ENCODE measurements around the gene KLRC3. TPM values are rescaled to one million over a fixed set of nuclear protein-coding genes. Genes with fewer than 3 reads are reported as not detected.
"Not testable (repeated sequence)": the region's sequence is repeated elsewhere in the genome, so short reads cannot be mapped to it uniquely, and the experiment has no call there.

The KLRC3 gene
- polyA plus RNA-seq, 4 donors: 0.10 TPM; not detected in 3

DNA sequence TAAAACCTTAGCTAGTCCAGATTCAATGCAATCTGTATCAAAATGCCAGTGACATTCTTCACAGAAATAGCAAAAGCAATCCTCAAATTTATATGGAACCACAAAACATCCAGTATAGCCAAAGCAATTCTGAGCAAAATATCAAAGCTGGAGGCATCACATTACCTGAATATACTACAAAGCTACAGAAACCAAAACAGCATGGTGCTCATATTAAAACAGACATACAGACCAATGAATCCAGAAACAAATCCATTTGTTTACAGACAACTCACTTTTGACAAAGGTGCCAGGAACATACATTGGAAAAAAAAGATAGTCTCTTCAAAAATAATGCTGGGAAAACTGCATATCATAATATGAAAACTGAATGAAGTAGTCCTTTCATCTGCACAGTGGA lies 15.6 kb downstream of the KLRC3 start:
- DNase-seq (ENCODE audit: low read depth in 4 of 4, low spot score in 3 of 4): no peak

DNA sequence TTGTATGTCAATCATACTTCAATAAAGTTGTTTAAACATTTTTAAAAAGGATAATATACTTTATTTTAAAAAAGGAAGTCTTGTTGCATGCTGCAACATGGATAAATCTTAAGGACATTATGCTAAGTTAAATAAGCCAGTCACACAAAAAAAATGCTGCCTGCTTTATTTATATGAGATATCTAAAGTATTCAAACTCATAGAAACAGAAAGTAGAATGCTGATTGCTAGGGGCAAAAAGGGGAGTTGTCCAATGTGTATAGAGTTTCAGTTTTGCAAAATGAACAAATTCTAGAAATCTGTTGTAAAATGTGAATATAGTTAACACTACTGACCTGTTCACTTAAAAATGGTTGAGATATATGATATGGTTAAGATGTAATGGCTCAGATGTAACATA lies 19.6 kb downstream of the KLRC3 start:
- DNase-seq (ENCODE audit: low read depth in 4 of 4, low spot score in 3 of 4): no peak

DNA sequence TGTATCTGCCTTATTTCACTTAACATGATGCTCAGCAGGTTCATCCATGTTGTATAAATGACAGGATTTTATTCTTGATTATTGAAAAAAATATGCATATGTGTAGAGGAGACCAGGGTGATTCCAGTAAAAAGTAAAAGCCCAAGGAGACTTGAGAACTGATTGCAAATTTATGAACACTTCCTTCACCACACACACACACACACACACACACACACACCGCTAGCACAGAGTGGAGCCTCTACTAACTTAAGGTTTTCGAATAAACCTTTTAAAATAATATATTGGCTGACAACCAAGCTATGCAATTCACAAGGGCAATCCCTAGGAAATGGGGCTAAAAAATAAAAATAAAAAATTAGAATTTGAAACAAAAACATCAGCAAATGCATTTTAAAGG lies 22.2 kb downstream of the KLRC3 start:
- DNase-seq (ENCODE audit: low read depth in 4 of 4, low spot score in 3 of 4): no peak

DNA sequence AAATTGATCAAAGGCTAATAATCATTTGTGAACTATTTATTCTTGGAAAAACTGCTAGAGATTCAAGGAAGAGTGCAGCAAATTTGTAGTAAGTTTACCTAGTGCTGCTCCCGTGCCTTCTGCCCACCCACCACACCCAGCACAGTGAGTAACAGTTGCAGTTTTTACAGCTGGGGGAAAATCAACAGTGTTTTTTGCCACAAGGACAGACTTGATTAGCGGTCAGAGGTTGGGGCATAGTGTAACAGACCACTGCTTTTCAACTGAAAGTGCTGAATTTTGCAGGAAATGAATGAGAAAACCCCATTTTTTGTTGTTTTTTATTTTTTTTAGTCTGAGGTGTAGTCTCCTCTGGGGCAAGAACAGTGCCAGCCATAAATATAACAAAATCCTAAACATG lies 23.1 kb downstream of the KLRC3 start:
- no peak for DNase-seq (ENCODE audit: low read depth in 4 of 4, low spot score in 3 of 4)

DNA sequence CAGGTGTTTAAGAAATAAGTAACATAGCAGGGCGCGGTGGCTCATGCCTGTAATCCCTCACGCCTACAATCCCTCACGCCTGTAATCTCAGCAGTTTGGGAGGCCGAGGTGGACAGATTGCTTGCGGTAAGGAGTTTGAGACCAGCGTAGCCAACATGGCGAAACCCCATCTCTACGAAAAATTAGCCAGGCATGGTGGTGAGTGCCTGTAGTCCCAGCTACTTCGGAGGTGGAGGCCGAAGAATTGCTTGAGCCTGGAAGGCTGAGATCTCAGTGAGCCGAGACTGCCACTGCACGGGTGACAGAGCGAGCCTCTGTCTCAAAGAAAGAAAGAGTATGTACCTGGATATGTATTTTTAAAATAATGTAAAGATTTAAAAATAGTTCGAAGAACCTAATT lies 24.2 kb downstream of the KLRC3 start:
- DNase-seq (ENCODE audit: low read depth in 4 of 4, low spot score in 3 of 4): not testable (repeated sequence)

DNA sequence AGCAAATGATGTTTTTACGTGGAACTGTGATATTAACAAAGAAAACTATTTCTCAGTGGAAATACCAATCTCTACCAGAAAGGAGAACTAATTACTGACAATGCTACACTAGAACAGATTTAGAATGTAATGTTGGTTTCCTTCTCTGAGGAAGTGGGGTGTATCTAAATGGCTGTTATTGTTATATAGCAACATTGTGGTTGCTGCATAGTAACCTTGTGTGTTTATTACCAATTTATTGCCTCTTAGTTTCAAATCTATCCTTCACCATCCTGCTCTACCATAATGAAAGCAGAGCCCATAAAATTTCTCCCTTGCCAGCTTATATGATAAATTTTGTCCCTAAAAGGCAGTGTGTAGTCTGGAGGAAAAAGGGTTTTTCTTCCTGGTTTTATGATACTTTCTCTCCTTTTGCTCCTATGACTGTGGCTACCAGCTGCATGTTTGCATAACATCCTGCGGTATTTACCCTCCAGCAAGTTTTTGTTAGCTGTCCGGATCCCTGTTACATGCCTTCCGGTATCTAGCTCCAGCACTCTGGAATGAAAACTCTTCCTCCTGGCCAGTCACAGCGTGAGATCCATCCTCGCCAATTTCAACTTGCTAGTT lies 24.9 kb downstream of the KLRC3 start:
- DNase-seq (ENCODE audit: low read depth in 4 of 4, low spot score in 3 of 4): peak in 1 of 4 donors; percentile 6

DNA sequence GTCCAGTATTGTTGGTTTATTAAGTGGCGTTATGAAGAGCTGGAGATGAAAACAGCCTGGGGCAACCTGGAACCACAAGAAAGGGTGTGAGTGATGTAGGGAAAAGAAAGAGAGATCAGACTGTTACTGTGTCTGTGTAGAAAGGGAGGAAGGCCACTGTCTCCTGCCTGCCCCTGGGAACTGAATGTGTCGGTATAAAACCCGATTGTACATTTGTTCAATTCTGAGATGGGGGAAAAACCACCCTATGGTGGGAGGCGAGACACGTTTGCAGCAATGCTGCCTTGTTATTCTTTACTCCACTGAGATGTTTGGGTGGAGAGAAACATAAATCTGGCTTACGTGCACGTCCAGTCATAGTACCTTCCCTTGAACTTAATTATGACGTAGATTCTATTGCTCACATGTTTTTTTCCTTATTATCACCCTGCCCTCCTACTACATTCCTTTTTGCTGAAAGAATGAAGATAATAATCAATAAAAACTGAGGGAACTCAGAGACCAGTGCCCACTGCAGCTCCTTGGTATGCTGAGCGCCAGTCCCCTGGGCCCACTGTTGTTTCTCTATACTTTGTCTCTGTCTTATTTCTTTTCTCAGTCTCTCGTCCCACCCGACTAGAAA lies 25.8 kb downstream of the KLRC3 start:
- not testable (repeated sequence) for DNase-seq (ENCODE audit: low read depth in 4 of 4, low spot score in 3 of 4)

DNA sequence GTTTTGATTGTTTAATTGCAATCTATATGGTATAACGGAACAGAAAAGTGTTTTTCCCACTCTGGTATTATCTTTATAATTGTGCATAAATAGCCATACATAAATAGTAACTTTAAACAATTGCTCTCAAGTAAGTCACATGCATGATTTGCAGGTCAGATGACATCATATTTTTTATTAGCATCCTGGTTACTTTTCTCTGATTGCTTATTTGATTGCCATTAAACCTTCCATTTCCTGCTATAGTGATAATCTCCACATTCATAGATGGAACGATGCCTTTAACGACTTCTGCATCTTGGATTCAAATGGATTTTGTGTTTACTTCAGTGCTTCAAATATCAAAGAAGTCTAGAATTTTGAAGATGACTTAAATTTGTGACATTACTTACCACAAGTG lies 27.1 kb downstream of the KLRC3 start:
- DNase-seq (ENCODE audit: low read depth in 4 of 4, low spot score in 3 of 4): no peak

DNA sequence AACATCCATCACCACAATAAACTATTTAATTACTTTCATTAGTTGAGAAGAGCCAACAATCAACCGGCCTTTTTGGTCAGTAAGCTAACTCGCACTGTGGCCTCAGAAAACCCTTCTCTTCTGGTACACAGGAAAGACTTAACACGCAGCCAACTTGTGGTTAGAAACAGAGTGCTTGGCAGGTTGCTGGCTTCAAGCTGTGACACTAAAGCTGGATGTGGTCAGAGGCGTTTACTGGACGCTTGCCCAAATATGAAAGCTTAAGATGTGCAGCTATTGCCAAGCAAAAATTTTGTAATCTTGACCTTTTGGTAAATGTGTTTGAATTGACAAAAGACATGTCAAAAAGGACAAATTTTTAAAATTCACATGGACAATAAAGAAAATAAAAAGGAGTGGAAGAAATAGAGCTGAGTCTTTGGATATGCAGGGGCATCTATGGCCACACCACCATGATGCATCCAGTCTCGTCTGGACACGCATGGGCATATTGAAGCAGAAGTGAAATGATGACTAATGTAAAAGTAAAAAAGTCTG lies 27.9 kb downstream of the KLRC3 start:
- DNase-seq (ENCODE audit: low read depth in 4 of 4, low spot score in 3 of 4): no peak

DNA sequence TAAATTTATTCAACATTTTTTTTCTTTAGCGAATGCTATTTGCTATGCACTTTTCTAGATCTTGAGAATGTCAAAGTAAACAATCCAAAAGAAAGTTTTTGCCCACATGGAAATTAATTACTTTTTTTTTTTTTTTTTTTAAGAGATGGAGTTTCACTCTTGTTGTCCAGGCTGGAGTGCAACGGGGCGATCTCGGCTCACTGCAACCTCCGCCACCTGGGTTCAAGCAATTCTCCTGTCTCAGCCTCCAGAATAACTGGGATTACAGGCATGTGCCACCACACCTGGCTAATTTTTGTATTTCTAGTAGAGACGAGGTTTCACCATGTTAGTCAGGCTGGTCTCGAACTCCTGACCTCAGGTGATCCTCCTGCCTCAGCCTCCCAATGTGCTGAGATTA lies 29.4 kb downstream of the KLRC3 start:
- DNase-seq (ENCODE audit: low read depth in 4 of 4, low spot score in 3 of 4): not testable (repeated sequence)

DNA sequence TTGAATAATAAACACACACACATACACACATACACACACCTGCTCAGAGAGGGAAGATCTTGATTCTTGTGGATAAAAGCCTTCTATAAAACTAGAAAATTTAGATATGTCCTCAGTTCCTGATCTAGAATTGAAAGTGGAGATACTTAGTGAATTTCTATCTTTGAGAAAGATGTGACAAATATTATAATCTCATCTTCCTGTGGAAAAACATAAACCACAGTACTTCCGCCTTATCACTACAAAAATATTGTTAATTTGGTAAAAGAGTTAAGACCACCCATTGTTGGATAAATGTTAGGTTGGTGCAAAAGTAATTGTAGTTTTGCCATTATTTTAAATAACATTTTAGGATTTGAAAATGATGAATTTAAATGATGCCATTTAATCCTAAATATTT lies 30.5 kb downstream of the KLRC3 start, which contains the start of gene KLRK1:
Gene KLRK1 (minus strand): TSS at position 138 of the 400 bp plus-strand sequence. CDS start 1,231 bp downstream, outside the sequence.
- no peak for DNase-seq (ENCODE audit: low read depth in 4 of 4, low spot score in 3 of 4)

DNA sequence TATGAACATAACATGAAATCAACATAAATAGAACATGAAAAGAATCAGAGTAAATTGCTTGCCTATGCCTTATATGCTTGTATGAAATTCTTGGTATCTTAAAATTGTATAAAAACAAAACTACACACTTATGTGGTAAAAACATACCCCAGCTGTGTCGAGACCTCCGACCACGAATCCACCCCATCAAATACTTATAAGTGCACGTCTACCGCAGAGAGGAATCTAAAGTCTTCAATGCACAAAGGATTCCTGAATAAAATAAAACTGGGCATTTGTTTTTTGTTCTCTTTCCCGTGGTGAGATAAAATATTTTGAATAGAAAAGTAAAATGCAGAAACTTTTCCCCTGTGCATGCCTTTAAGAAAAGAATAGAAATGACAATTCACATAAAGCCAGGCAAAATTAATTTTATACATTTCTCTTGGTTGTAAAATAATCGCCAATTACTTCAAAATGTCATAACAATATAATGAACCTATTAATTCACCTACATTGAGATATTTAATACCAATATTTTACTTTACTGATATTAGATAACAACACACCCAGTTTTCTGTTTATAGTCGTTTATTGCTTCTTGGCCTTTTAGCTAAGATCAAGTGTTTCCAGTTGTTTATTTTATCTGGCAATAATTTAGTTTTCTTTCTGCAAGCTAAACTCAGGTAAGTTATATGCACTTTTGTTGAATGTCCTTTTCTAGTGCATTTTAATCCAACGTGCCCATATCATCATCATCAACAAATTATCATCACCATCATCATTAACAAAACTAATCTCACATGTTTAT lies 31.6 kb downstream of the KLRC3 start:
- no peak for DNase-seq (ENCODE audit: low read depth in 4 of 4, low spot score in 3 of 4)

DNA sequence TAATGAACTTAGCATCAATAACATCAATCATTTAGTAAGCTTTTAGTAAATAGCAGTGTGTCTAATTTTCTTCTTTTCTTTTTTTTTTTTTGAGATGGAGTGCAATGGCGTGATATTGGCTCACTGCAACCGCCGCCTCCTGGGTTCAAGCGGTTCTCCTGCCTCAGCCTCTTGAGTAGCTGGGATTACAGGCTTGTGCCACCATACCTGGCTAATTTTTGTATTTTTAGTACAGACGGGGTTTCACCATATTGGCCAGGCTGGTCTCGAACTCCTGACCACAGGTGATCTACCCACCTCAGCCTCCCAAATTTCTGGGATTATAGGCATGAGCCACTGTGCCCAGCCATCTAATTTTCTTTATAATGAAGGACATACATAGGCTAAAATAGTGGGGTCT lies 32.9 kb downstream of the KLRC3 start:
- DNase-seq (ENCODE audit: low read depth in 4 of 4, low spot score in 3 of 4): not testable (repeated sequence)

DNA sequence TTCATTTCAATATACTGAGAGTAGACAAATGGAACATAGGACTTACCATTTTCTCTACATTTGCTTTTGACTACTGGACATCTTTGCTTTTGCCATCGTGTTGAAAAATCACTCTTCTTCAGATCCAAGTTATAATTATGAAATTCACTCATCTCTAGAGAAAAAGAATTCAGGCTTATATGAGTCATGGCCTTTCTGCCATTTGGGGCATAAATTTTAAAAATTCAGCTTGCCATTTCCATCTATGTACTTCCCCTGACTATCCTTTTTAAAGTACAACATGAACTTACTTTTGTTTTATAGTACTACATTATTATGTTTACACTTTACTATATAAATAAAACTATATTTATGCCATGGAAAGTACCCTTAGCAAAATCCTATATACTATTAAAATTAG lies 33.5 kb downstream of the KLRC3 start:
- DNase-seq (ENCODE audit: low read depth in 4 of 4, low spot score in 3 of 4): no peak

DNA sequence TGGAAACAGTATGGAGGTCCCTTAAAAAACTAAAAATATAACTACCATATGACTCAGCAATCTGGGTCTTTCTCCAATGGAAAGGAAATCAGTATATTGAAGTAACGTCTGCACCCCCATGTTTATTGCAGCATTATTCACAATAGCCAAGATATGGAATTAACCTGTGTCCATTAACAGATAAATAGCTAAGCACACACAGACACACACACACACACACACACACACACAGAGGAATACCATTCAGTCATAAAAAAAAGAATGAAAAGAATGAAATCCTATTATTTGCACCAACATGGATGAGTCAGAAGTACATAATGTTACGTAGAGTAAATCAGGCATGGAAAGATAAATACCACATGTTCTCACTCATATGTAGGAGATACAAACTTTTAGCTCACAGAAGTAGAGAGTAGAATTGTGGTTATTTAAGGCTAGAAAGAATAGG lies 35.2 kb downstream of the KLRC3 start:
- no peak for DNase-seq (ENCODE audit: low read depth in 4 of 4, low spot score in 3 of 4)

DNA sequence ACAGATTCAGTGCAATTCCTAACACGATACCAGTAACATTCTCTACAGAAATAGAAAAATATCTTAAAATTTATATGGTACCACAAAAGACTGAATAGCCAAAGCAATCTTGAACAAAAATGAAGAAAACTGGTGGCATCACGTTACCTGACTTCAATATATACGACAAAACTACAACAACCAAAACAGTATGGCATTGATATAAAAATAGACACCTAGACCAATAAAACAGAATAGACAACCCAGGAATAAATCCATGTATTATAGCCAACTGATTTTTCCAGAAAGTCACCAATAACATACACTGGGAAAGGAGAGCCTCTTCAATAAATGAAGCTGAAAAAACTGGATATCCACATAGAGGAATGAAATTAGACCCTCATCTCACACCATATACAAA lies 36.2 kb downstream of the KLRC3 start:
- no peak for DNase-seq (ENCODE audit: low read depth in 4 of 4, low spot score in 3 of 4)

DNA sequence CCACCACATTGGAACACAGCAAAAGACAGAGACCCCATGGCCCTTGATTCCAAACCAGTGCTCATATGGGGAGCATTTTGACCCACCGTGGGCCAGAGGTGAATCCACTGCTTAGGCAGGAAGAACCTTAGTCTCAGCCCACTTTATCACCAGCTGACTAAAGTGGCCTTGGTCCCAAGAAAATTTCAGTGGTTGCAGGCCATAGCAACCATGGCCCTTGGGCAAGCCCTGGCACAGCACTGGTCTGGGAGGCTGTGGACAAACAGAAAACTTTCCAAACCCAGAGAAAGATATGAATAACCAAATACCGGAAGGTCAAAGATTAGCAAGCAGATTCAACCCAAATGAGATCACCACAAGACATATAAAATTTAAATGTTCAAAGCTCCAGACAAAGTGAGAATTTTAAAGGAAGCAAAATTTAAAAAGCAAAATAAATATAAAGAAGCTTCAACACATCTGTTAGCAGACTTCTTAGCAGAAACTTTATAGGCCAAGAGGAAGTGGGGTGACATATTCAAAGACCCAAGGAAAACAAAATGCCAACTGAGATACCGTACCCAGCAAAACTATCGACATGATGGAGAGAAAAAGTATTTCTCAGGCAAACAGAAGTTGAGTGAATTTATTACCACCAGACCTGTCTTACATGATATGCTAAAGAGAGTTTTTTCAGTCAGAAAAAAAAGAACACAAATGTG lies 38.3 kb downstream of the KLRC3 start:
- no peak for DNase-seq (ENCODE audit: low read depth in 4 of 4, low spot score in 3 of 4)

DNA sequence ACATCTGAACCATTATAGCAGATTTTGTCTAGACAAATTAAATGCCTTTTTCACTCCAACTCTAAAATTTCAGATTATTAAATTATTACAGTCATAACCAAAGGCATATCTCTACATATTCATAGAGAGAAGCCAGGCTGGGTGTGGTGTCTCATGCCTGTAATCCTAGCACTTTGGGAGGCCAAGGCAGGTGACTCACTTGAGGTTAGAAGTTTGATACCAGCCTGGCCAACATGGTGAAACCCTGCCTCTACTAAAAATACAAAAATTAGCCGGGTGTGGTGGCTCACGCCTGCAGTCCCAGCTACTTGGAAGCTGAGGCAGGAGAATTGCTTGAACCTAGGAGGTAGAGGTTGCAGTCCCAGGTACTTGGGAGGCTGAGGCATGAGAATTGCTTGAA lies 41.7 kb downstream of the KLRC3 start:
- not testable (repeated sequence) for DNase-seq (ENCODE audit: low read depth in 4 of 4, low spot score in 3 of 4)

DNA sequence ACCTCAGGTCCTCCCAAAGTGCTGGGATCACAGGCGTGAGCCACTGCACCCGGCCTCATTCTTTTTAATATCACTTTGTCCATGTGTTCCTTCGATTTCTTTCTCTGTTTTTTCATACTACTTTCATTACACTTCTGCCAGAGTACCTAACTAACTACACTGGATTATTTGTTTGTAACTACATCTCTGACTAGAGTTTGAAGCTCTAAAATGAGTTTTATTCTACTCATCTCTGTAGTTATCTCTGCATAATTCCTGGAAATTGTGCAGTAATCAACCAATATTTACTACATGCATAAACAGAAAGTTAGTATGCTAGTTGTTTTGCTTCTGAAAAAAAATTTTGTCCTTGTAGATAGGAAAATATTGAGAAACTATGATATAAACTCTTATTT lies 45.8 kb downstream of the KLRC3 start:
- DNase-seq (ENCODE audit: low read depth in 4 of 4, low spot score in 3 of 4): no peak

DNA sequence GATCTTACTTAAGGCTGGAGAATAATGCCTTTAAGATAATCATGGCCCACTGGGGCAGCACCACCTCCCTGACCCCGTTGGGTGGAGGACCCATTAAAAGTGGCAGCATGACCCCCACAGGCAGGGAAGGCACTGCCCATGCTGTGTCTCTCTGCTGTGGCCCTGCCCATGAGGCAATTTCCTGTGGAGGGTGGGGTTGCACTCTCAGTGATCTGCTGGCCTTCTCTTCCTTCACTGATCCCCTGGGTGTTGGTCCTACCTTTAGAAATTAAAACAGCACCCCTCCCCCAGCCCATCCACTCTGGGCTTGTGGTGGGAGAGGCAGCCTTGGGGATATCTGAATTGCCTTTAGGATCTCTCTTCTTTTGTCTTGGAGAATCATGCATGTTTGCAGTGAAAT lies 47.8 kb downstream of the KLRC3 start:
- no peak for DNase-seq (ENCODE audit: low read depth in 4 of 4, low spot score in 3 of 4)

Measured in right renal pelvis (tissue), 4 donors.